SK-N-MC (cell line): ENCODE measurements around the gene SMYD3.

Experiments
- EZH2 ChIP-seq: fragments of 200-600 bp; sonication (generic); IDR thresholded peaks from one replicate; pipeline ENCODE4 v1.6.1; 2017; ENCODE audit warnings: antibody characterized with exemption
- FOXP2 ChIP-seq: optimal IDR thresholded peaks from 2 replicates; pipeline ENCODE3; 2011; ENCODE audit warnings: mild to moderate bottlenecking, moderate library complexity; ENCODE audit not compliant: insufficient read depth; ENCODE audit errors: extremely low read length, control extremely low read depth
- POLR2AphosphoS5 ChIP-seq: IDR thresholded peaks from 2 replicates; pipeline ENCODE4 v1.6.1; 2012; ENCODE audit warnings: mild to moderate bottlenecking, low read depth, low read length, borderline replicate concordance

DNA sequence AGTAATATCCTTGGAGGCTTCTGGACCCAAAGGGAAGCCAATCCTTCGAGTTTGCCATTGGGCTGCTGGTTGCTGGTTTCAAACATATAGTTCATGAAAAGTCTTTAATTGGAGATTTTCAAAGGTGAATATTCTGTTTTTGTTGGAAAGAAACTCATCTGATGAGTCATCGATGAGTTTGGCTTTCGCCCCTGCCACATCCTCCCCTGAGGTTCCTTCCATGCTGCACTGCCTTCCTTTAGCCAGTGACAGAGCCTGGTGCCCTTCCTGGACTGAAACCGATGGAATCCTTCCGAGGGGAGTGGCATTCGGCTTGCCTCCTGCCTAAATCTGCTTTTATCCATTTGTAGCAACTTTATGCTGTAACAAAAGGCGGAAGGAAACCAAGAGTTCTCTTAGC lies 802.3 kb downstream of the SMYD3 start:
- TF ChIP-seq EZH2 = no peak
- no peak for TF ChIP-seq POLR2AphosphoS5
- no peak for TF ChIP-seq FOXP2
